HEK293 (cell line): ENCODE data around the gene KCNF1.
"Not testable (repeated sequence)": the region's sequence is repeated elsewhere in the genome, so short reads cannot be mapped to it uniquely, and the experiment has no call there.

Experiments
- CTCF ChIA-PET: fragments of 350-600 bp; formaldehyde crosslinking; extraction: SDS; loops from one replicate; lab custom pipeline; 2021; ENCODE audit warnings: antibody characterized with exemption; lab: Yijun Ruan, JAX
- POLR2A ChIA-PET: fragments of 300-600 bp; formaldehyde crosslinking; extraction: SDS; loops from one replicate; lab custom pipeline; 2020; ENCODE audit warnings: antibody characterized with exemption, inconsistent platforms; lab: Yijun Ruan, JAX
- H3K27ac ChIP-seq: fragments of 200-500 bp; sonication (Bioruptor generic); 2 replicates; pipeline ENCODE4 v1.5.1; 2014; ENCODE audit warnings: low read depth, low read length, control low read depth, inconsistent platforms; ENCODE audit errors: extremely low read depth
- H3K36me3 ChIP-seq, 2 experiments: fragments of 200-500 bp in 1 of 2; sonication (Bioruptor generic) in 1 of 2; 1 replicate in 1 of 2; 2 replicates in 1 of 2; pipeline ENCODE4 v1.5.1; 2014 to 2017; ENCODE audit warnings: inconsistent platforms in 2 of 2, low read length in 2 of 2; ENCODE audit not compliant: control insufficient read depth in 2 of 2, insufficient read depth in 1 of 2
- H3K4me1 ChIP-seq: fragments of 200-500 bp; sonication (Bioruptor generic); 2 replicates; pipeline ENCODE4 v1.5.1; 2014; ENCODE audit warnings: mild to moderate bottlenecking, low read length, inconsistent platforms; ENCODE audit not compliant: control insufficient read depth, insufficient read depth
- H3K4me3 ChIP-seq: 2 replicates; pipeline ENCODE4 v1.5.1; 2011; ENCODE audit warnings: low read depth, mild to moderate bottlenecking, control low read depth, low read length, moderate library complexity
- H3K9me3 ChIP-seq: fragments of 200-500 bp; sonication (Bioruptor generic); 2 replicates; pipeline ENCODE4 v1.5.1; 2014; ENCODE audit warnings: low read depth, low read length, inconsistent platforms; ENCODE audit not compliant: control insufficient read depth, insufficient read depth
- BCL11B ChIP-seq: fragments of 450-650 bp; formaldehyde crosslinking; IDR thresholded peaks from 2 replicates; pipeline ENCODE4 v1.5.1; 2016; ENCODE audit warnings: low read depth, missing biosample characterization, missing genetic modification characterization
- KLF1 ChIP-seq: fragments of 450-650 bp; formaldehyde crosslinking; IDR thresholded peaks from 2 replicates; pipeline ENCODE4 v1.5.1; 2016; ENCODE audit warnings: missing biosample characterization, missing genetic modification characterization
- OVOL3 ChIP-seq: fragments of 450-650 bp; formaldehyde crosslinking; IDR thresholded peaks from 2 replicates; pipeline ENCODE4 v1.5.1; 2016; ENCODE audit warnings: missing biosample characterization, missing genetic modification characterization
- REST ChIP-seq: fragments of 450-650 bp; formaldehyde crosslinking; IDR thresholded peaks from 2 replicates; pipeline ENCODE4 v1.5.1; 2016; ENCODE audit warnings: missing biosample characterization, missing genetic modification characterization
- SALL2 ChIP-seq: fragments of 450-650 bp; formaldehyde crosslinking; IDR thresholded peaks from 2 replicates; pipeline ENCODE4 v1.5.0; 2017; ENCODE audit warnings: missing biosample characterization, mild to moderate bottlenecking, missing genetic modification characterization, borderline replicate concordance
- SCRT1 ChIP-seq: fragments of 450-650 bp; formaldehyde crosslinking; IDR thresholded peaks from 2 replicates; pipeline ENCODE4 v1.5.1; 2016; ENCODE audit warnings: missing biosample characterization, missing genetic modification characterization, borderline replicate concordance
- ZBTB17 ChIP-seq: fragments of 450-650 bp; formaldehyde crosslinking; IDR thresholded peaks from 2 replicates; pipeline ENCODE4 v1.5.1; 2016; ENCODE audit warnings: missing biosample characterization, missing genetic modification characterization
- ZBTB44 ChIP-seq: fragments of 450-650 bp; IDR thresholded peaks from 2 replicates; pipeline ENCODE4 v1.5.1; 2018; ENCODE audit warnings: missing biosample characterization, mild to moderate bottlenecking, missing genetic modification characterization
- ZBTB7A ChIP-seq: fragments of 450-650 bp; formaldehyde crosslinking; IDR thresholded peaks from 2 replicates; pipeline ENCODE4 v1.5.1; 2016; ENCODE audit warnings: low read depth, missing biosample characterization, missing genetic modification characterization
- ZNF133 ChIP-seq: fragments of 450-650 bp; formaldehyde crosslinking; IDR thresholded peaks from 2 replicates; pipeline ENCODE4 v1.5.1; 2016; ENCODE audit warnings: missing biosample characterization, missing genetic modification characterization
- ZNF239 ChIP-seq: fragments of 450-650 bp; formaldehyde crosslinking; IDR thresholded peaks from 2 replicates; pipeline ENCODE4 v1.5.1; 2016; ENCODE audit warnings: missing biosample characterization, missing genetic modification characterization
- ZNF24 ChIP-seq: fragments of 450-650 bp; formaldehyde crosslinking; IDR thresholded peaks from 2 replicates; pipeline ENCODE4 v1.5.1; 2016; ENCODE audit warnings: missing biosample characterization, missing genetic modification characterization
- ZNF544 ChIP-seq: fragments of 450-650 bp; formaldehyde crosslinking; IDR thresholded peaks from 2 replicates; pipeline ENCODE4 v1.5.0; 2017; ENCODE audit warnings: missing biosample characterization, missing genetic modification characterization
- ZNF580 ChIP-seq: fragments of 450-650 bp; formaldehyde crosslinking; IDR thresholded peaks from 2 replicates; pipeline ENCODE4 v1.5.1; 2016; ENCODE audit warnings: missing biosample characterization, missing genetic modification characterization
- ZNF585B ChIP-seq: fragments of 450-650 bp; formaldehyde crosslinking; IDR thresholded peaks from 2 replicates; pipeline ENCODE4 v1.5.1; 2016; ENCODE audit warnings: missing biosample characterization, missing genetic modification characterization
- ZNF600 ChIP-seq: fragments of 450-650 bp; formaldehyde crosslinking; IDR thresholded peaks from 2 replicates; pipeline ENCODE4 v1.5.1; 2016; ENCODE audit warnings: missing biosample characterization, missing genetic modification characterization
- ZNF629 ChIP-seq: fragments of 450-650 bp; formaldehyde crosslinking; IDR thresholded peaks from 2 replicates; pipeline ENCODE4 v1.5.1; 2017; ENCODE audit warnings: missing biosample characterization, missing genetic modification characterization
- ZNF701 ChIP-seq: fragments of 450-650 bp; formaldehyde crosslinking; IDR thresholded peaks from 2 replicates; pipeline ENCODE4 v1.5.1; 2016; ENCODE audit warnings: missing biosample characterization, missing genetic modification characterization
- ZSCAN18 ChIP-seq: fragments of 450-650 bp; formaldehyde crosslinking; IDR thresholded peaks from 2 replicates; pipeline ENCODE4 v1.5.1; 2016; ENCODE audit warnings: missing biosample characterization, missing genetic modification characterization
- ZSCAN5A ChIP-seq: fragments of 450-650 bp; formaldehyde crosslinking; IDR thresholded peaks from 2 replicates; pipeline ENCODE4 v1.5.1; 2016; ENCODE audit warnings: missing biosample characterization, missing genetic modification characterization

KCNF1 gene

GRCh38 chr2:10957391-10957790 lies 45.7 kb downstream of the KCNF1 start:
- ChIA-PET CTCF (no interaction called here), POLR2A (no interaction called here)
- Histone ChIP-seq H3K9me3 (no peaks in the 10 kb centered on the region), H3K4me3 (no peak overlapping the region), H3K4me1 (no peaks in the 10 kb centered on the region), H3K36me3 (no peaks in the 10 kb centered on the region), H3K27ac (no peak overlapping the region)
- no peak for TF ChIP-seq ZNF585B (tag by site-specific recombination)
- TF ChIP-seq ZNF24 (tag by site-specific recombination): no peak
- no peak for TF ChIP-seq ZNF544 (tag by site-specific recombination)
- TF ChIP-seq ZBTB44: no peak
- no peak for TF ChIP-seq ZBTB17
- TF ChIP-seq ZNF239 (tag by site-specific recombination): no peak
- no peak for TF ChIP-seq SCRT1 (tag by site-specific recombination)
- no peak for TF ChIP-seq ZNF580 (tag by site-specific recombination)
- no peak for TF ChIP-seq ZNF133
- TF ChIP-seq ZNF701 (tag by site-specific recombination): no peak

- H3K9me3 ChIP-seq, H3K4me3 ChIP-seq, H3K27ac ChIP-seq, CTCF ChIA-PET, H3K4me1 ChIP-seq, H3K36me3 ChIP-seq, POLR2A ChIA-PET: not testable (repeated sequence)
Measured at GRCh38 chr2:10958452-10958851, 46.7 kb downstream of the KCNF1 start.

GRCh38 chr2:10960606-10961489 lies 49.1 kb downstream of the KCNF1 start:
- CTCF ChIA-PET: interaction anchor here (0.6 kb wide), 1 partner anchor 851 kb away, joined by 3 read pairs; no protein-coding TSS in a partner anchor
- Histone ChIP-seq H3K4me3 (no peak overlapping the region), H3K27ac (no peak overlapping the region), H3K4me1 (no peaks in the 10 kb centered on the region), H3K36me3 (no peaks in the 10 kb centered on the region), H3K9me3 (no peaks in the 10 kb centered on the region)
- TF ChIP-seq ZNF24 (tag by site-specific recombination) (no peak), KLF1 (tag by site-specific recombination) (peak; percentile 61)
- POLR2A ChIA-PET: no interaction called here

GRCh38 chr2:10961490-10961875 lies 49.7 kb downstream of the KCNF1 start:
- H3K4me3 ChIP-seq: no peak overlapping the region
- H3K36me3 ChIP-seq: no peaks in the 10 kb centered on the region
- H3K27ac ChIP-seq: no peak overlapping the region
- ChIA-PET CTCF (no interaction called here), POLR2A (no interaction called here)
- no peaks in the 10 kb centered on the region for H3K4me1 ChIP-seq
- H3K9me3 ChIP-seq: no peaks in the 10 kb centered on the region
- no peak for TF ChIP-seq ZNF629 (tag by site-specific recombination)
- no peak for TF ChIP-seq ZNF701 (tag by site-specific recombination)
- TF ChIP-seq REST: no peak
- no peak for TF ChIP-seq SALL2 (tag by site-specific recombination)
- TF ChIP-seq ZBTB7A (tag by site-specific recombination): no peak
- TF ChIP-seq ZSCAN5A (tag by site-specific recombination): no peak
- TF ChIP-seq ZSCAN18: no peak
- TF ChIP-seq ZNF600 (tag by site-specific recombination): no peak
- TF ChIP-seq OVOL3 (tag by site-specific recombination): no peak
- TF ChIP-seq BCL11B (tag by site-specific recombination): no peak
